Smooth muscle cell (in vitro differentiated cells): ENCODE measurements around the gene IRF1. TPM values are rescaled to one million over a fixed set of nuclear protein-coding genes. Genes with fewer than 3 reads are reported as not detected.

Source experiments
- DNase-seq: peaks from one replicate; lab custom pipeline; 2025; ENCODE audit not compliant: unreplicated experiment; lab: John Stamatoyannopoulos, UW
- H2AFZ ChIP-seq: fragments of 200-600 bp; sonication (generic); 2 replicates; pipeline ENCODE4 v1.6.0; 2016; ENCODE audit warnings: antibody characterized with exemption, low read depth, mild to moderate bottlenecking
- H3F3A ChIP-seq: fragments of 200-600 bp; sonication (generic); 2 replicates; pipeline ENCODE4 v1.6.0; 2017; ENCODE audit warnings: antibody characterized with exemption, low read depth
- H3K27ac ChIP-seq: fragments of 200-600 bp; sonication (generic); 2 replicates; pipeline ENCODE4 v1.5.1; 2016; ENCODE audit warnings: low read depth, mild to moderate bottlenecking
- H3K27me3 ChIP-seq: fragments of 200-600 bp; sonication (generic); 2 replicates; pipeline ENCODE4 v1.6.1; 2016; ENCODE audit warnings: low read depth, mild to moderate bottlenecking
- H3K36me3 ChIP-seq: fragments of 200-600 bp; sonication (generic); 2 replicates; pipeline ENCODE4 v1.5.1; 2016; ENCODE audit warnings: low read depth
- H3K4me1 ChIP-seq: fragments of 200-600 bp; sonication (generic); 2 replicates; pipeline ENCODE4 v1.5.1; 2016; ENCODE audit warnings: low read depth
- H3K4me2 ChIP-seq: fragments of 200-600 bp; sonication (generic); 2 replicates; pipeline ENCODE4 v1.6.0; 2016; ENCODE audit warnings: mild to moderate bottlenecking
- H3K4me3 ChIP-seq: fragments of 200-600 bp; sonication (generic); 2 replicates; pipeline ENCODE4 v1.5.1; 2016; ENCODE audit warnings: mild to moderate bottlenecking
- H3K79me2 ChIP-seq: fragments of 200-600 bp; sonication (generic); 2 replicates; pipeline ENCODE4 v1.6.0; 2016; ENCODE audit warnings: low read depth, mild to moderate bottlenecking
- H3K9ac ChIP-seq: fragments of 200-600 bp; sonication (generic); 2 replicates; pipeline ENCODE4 v1.6.0; 2016; ENCODE audit warnings: low read depth
- H3K9me3 ChIP-seq: fragments of 200-600 bp; sonication (generic); replicated peaks from 2 replicates; pipeline ENCODE4 v1.5.1; 2016; ENCODE audit warnings: low read depth
- H4K20me1 ChIP-seq: fragments of 200-600 bp; sonication (generic); 2 replicates; pipeline ENCODE4 v1.6.0; 2016; ENCODE audit warnings: low read depth
- CTCF ChIP-seq: fragments of 200-600 bp; sonication (generic); IDR thresholded peaks from 2 replicates; pipeline ENCODE4 v1.5.1; 2017; ENCODE audit warnings: borderline replicate concordance, mild to moderate bottlenecking, antibody characterized with exemption; ENCODE audit not compliant: insufficient read depth, poor library complexity, severe bottlenecking
- WGBS: methylation state at CpG from one replicate; pipeline ENCODE4 v1.1.7; 2016; ENCODE audit warnings: low lambda C conversion rate; 5-methylcytosine and 5-hydroxymethylcytosine counted together
- polyA plus RNA-seq: library from polyadenylated mRNA; unstranded; fragments of >200 nt; fragmentation: Nextera tagmentation; extraction: Ambion mirVana; gene quantifications from 2 replicates; pipeline ENCODE4 v1.2.1, GENCODE V29; 2016
- total RNA-seq: library from RNA; depleted of rRNA; stranded (reverse); fragments of >200 nt; gene quantifications from 2 replicates; pipeline ENCODE4 v1.2.3, GENCODE V29; 2014

The IRF1 gene
- total and polyA plus RNA-seq, 2 experiments from 2014 or later, result 15.7 to 19.1 TPM

- H3K27me3 ChIP-seq, result no peaks in the 10 kb centered on the region
- no peaks in the 10 kb centered on the region for H3K79me2 ChIP-seq
- no peaks in the 10 kb centered on the region for H3K4me1 ChIP-seq
- H3K36me3 ChIP-seq, result no peaks in the 10 kb centered on the region
- no peak overlapping the region for H2AFZ ChIP-seq
- no peak overlapping the region for H3K4me3 ChIP-seq
- TF ChIP-seq CTCF, result no peak
- H3K4me2 ChIP-seq, result no peak overlapping the region
- no peaks in the 10 kb centered on the region for H4K20me1 ChIP-seq
- 94% methylated on average over 4 of the region's 4 CpGs for WGBS
- H3K9ac ChIP-seq, result no peak overlapping the region
- no peak overlapping the region for H3K27ac ChIP-seq
- H3F3A ChIP-seq, result no peaks in the 10 kb centered on the region
- DNase-seq, result no peak
- H3K9me3 ChIP-seq, result no peaks in the 10 kb centered on the region
These were observed 9.5 kb downstream of the IRF1 start for GRCh38 chr5:132480893-132481595.

GRCh38 chr5:132480546-132480892 lies 10.1 kb downstream of the IRF1 start:
- no peaks in the 10 kb centered on the region for H3K27me3 ChIP-seq
- WGBS, result 95% methylated on average over 5 of the region's 5 CpGs
- TF ChIP-seq CTCF, result no peak
- no peaks in the 10 kb centered on the region for H3K36me3 ChIP-seq
- H3K9me3 ChIP-seq, result no peaks in the 10 kb centered on the region
- H3K27ac ChIP-seq, result no peak overlapping the region
- H3K9ac ChIP-seq, result no peak overlapping the region
- no peak overlapping the region for H3K4me3 ChIP-seq
- H3F3A ChIP-seq, result no peaks in the 10 kb centered on the region
- H3K79me2 ChIP-seq, result no peaks in the 10 kb centered on the region
- no peak for DNase-seq
- H2AFZ ChIP-seq, result no peak overlapping the region
- H3K4me2 ChIP-seq, result no peak overlapping the region
- no peaks in the 10 kb centered on the region for H4K20me1 ChIP-seq
- no peaks in the 10 kb centered on the region for H3K4me1 ChIP-seq

- H3K4me3 ChIP-seq, result no peak overlapping the region
- DNase-seq, result no peak
- H2AFZ ChIP-seq, result no peak overlapping the region
- H3K27ac ChIP-seq, result no peak overlapping the region
- H3K9ac ChIP-seq, result no peak overlapping the region
- no peak for TF ChIP-seq CTCF
- no peaks in the 10 kb centered on the region for H3K27me3 ChIP-seq
- no peaks in the 10 kb centered on the region for H3K79me2 ChIP-seq
- H3K4me2 ChIP-seq, result no peak overlapping the region
- H3F3A ChIP-seq, result no peaks in the 10 kb centered on the region
- no peaks in the 10 kb centered on the region for H3K4me1 ChIP-seq
- H4K20me1 ChIP-seq, result no peaks in the 10 kb centered on the region
- H3K36me3 ChIP-seq, result no peaks in the 10 kb centered on the region
- 94% methylated on average over 1 of the region's 1 CpG for WGBS
- no peaks in the 10 kb centered on the region for H3K9me3 ChIP-seq
These were observed 10.5 kb downstream of the IRF1 start for GRCh38 chr5:132480042-132480441.
